Activated CD4-positive, alpha-beta memory T cell treated with anti-CD3 and anti-CD28 coated beads for 36 hours (primary cell): ENCODE results near the gene NOL8. TPM values are rescaled to one million over a fixed set of nuclear protein-coding genes. Genes with fewer than 3 reads are reported as not detected.

Source experiments
- CTCF ChIA-PET: fragments of 350-600 bp; sonication (Branson Sonifier 250); formaldehyde crosslinking; loops from one replicate; lab custom pipeline; 2021; ENCODE audit warnings: antibody characterized with exemption, inconsistent platforms; lab: Charles Lee
- POLR2A ChIA-PET: fragments of 350-600 bp; sonication (Branson Sonifier 250); formaldehyde crosslinking; loops from one replicate; lab custom pipeline; 2021; ENCODE audit warnings: antibody characterized with exemption; lab: Charles Lee
- DNase-seq: peaks from one replicate; pipeline ENCODE4 v3.0.0-alpha.2; 2020
- H3K27ac Mint-ChIP-seq: one replicate; pipeline ENCODE4 v1.8.0; 2021; ENCODE audit warnings: mixed read lengths
- H3K27me3 Mint-ChIP-seq: one replicate; pipeline ENCODE4 v1.8.0; 2021; ENCODE audit warnings: mixed read lengths
- H3K36me3 Mint-ChIP-seq: one replicate; pipeline ENCODE4 v1.8.0; 2021; ENCODE audit warnings: mixed read lengths
- H3K4me1 Mint-ChIP-seq: one replicate; pipeline ENCODE4 v1.8.0; 2021; ENCODE audit warnings: low read depth, mixed read lengths
- H3K4me3 Mint-ChIP-seq: one replicate; pipeline ENCODE4 v1.8.0; 2021; ENCODE audit warnings: mild to moderate bottlenecking, mixed read lengths
- H3K9me3 Mint-ChIP-seq: one replicate; pipeline ENCODE4 v1.8.0; 2021; ENCODE audit warnings: mixed read lengths
- intact Hi-C: fragments of 100-400 bp; cut with micrococcal nuclease; formaldehyde crosslinking; loops from one replicate; pipeline ENCODE4 v1.15.1; 2023
- total RNA-seq, 2 experiments: library from RNA; stranded (reverse); gene quantifications; one replicate each; pipeline ENCODE4 v1.2.3, GENCODE V29; 2021

NOL8 gene
- total RNA-seq, 2 experiments from 2014 or later: 45.6 to 47.1 TPM

DNA sequence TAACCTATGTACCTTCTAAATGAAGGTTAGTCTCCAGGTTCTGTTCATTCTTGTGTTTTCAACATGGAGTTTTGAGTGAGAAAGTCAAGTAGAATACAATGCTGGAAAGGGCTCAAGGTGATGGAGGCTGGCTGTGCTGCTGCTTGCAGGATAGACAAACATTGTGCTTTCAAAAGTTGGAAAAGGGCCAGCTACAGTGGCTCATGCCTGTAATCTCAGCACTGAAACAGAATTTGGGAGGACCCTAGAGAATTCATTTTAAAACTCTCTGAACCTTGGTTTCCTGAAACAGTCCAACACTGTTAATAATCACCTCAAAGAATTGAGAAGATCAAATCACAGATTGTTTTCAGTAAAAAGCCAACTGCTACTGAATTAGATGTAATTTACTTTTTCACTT, 16.3 kb downstream of the NOL8 start:
- H3K9me3 Mint-ChIP-seq: no peaks in the 10 kb centered on the region
- peaks cover 62% of the 10 kb centered on the region for H3K36me3 Mint-ChIP-seq
- no peaks in the 10 kb centered on the region for H3K27me3 Mint-ChIP-seq
- peaks cover 27% of the 10 kb centered on the region for H3K4me1 Mint-ChIP-seq
- peak overlapping the region; percentile 15 for H3K27ac Mint-ChIP-seq
- H3K4me3 Mint-ChIP-seq: no peak overlapping the region
- intact Hi-C loops: no loop called here
- no peak for DNase-seq
- CTCF ChIA-PET: no interaction called here
- POLR2A ChIA-PET: no interaction called here

DNA sequence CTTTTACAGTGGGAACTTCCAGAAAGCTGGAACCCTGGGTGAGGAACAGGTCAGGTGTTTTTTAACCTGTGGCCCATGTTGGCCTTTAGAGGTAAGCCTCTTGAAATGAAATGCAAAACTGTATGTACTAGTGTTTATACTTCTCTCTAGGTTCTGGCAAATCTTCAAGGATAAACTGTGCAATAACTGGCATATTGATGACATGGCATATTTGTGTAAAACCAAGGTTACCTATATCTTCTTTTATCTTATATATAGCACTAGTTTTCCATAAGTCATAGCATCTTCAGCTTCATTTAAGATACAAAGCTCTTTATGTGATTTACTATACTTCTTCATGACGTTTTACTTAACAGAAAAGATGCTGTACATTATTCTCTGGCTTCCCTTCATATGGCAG, 24.2 kb downstream of the NOL8 start:
- H3K36me3 Mint-ChIP-seq: peaks cover 54% of the 10 kb centered on the region
- intact Hi-C loops: no loop called here
- H3K4me3 Mint-ChIP-seq: no peak overlapping the region
- H3K9me3 Mint-ChIP-seq: no peaks in the 10 kb centered on the region
- peaks cover 21% of the 10 kb centered on the region for H3K4me1 Mint-ChIP-seq
- H3K27me3 Mint-ChIP-seq: no peaks in the 10 kb centered on the region
- no peak for DNase-seq
- no peak overlapping the region for H3K27ac Mint-ChIP-seq
- POLR2A ChIA-PET: no interaction called here
- CTCF ChIA-PET: interaction anchor here (0.7 to 2.1 kb wide), 3 partner anchors 9 to 184 kb away, joined by 3 to 8 read pairs (median 3); no protein-coding TSS in a partner anchor

DNA sequence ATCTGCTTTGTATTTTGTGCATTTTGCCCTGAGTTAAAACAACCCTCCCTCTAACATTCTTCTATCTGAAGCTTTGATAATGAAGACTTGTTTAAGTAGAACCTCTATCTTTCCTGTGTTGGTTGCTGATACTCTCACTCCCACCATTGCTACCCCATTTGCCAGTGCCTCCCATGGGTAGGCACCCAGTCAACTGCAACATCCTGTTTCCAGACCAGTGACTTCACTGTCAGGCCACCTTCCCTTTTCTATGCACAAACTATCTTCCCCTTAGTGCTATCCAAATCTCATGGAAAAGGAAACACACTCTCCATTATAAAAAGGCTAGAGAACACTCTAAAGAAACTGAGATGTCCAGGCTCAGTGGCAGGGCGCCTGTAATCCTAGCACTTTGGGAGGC, 26.0 kb downstream of the NOL8 start:
- Mint-ChIP-seq H3K4me3 (no peak overlapping the region), H3K36me3 (peaks cover 44% of the 10 kb centered on the region), H3K9me3 (no peaks in the 10 kb centered on the region), H3K27me3 (no peaks in the 10 kb centered on the region), H3K4me1 (peaks cover 36% of the 10 kb centered on the region), H3K27ac (peak overlapping the region; percentile 58)
- ChIA-PET POLR2A (no interaction called here), CTCF (no interaction called here)
- intact Hi-C loops: loop anchor here (2.0 kb wide), 1 partner anchor 16 kb away; no protein-coding TSS in a partner anchor
- no peak for DNase-seq

DNA sequence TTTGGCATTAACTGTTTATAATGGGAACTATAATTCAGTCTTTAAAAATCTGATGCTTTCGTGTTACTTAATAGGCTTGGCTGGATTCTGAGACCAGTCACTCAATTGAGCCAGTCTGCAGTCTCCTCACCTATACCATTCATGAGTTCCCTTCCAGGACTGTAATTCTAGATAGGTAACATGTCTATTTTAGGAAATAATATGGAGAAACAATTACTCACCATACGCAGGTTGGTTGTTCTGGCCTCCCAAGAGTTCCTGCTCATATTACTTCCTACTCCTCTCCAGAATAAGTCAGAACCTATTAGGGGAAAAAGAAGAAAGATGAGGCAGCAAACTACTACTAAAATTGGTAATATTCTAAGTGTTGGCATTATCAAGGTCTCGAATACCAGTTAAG, 27.1 kb downstream of the NOL8 start:
- CTCF ChIA-PET: no interaction called here
- peak overlapping the region; percentile 85 for H3K27ac Mint-ChIP-seq
- intact Hi-C loops: loop anchor here (2.0 kb wide), 1 partner anchor 17 kb away; no protein-coding TSS in a partner anchor
- H3K9me3 Mint-ChIP-seq: no peaks in the 10 kb centered on the region
- no peak for DNase-seq
- H3K27me3 Mint-ChIP-seq: no peaks in the 10 kb centered on the region
- POLR2A ChIA-PET: no interaction called here
- H3K36me3 Mint-ChIP-seq: peaks cover 43% of the 10 kb centered on the region
- H3K4me1 Mint-ChIP-seq: peaks cover 36% of the 10 kb centered on the region
- H3K4me3 Mint-ChIP-seq: no peak overlapping the region

DNA sequence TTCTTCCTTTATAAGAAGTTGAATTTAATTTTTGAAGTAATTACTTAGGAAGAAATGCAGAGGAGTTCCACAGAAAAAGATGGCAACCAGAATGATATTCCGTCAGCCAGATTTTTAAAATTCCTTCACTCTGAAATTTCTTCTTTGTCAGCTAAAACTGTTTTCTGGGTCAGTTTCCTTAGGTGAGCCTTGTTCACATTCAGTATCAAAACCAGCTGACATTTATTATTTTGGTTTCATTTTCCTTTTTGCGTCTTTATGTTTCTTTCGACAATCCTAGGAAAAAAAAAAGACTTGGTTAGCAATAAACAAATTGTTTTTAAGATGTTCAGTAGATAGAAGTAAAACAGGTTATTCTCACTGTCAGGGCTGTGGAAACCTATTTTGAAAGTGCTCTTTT, 27.5 kb downstream of the NOL8 start:
- Mint-ChIP-seq H3K36me3 (peaks cover 42% of the 10 kb centered on the region), H3K4me1 (peaks cover 39% of the 10 kb centered on the region), H3K27ac (peak overlapping the region; percentile 85), H3K27me3 (no peaks in the 10 kb centered on the region), H3K4me3 (no peak overlapping the region), H3K9me3 (no peaks in the 10 kb centered on the region)
- intact Hi-C loops: loop anchor here (2.0 kb wide), 1 partner anchor 17 kb away; no protein-coding TSS in a partner anchor
- POLR2A ChIA-PET: no interaction called here
- CTCF ChIA-PET: no interaction called here
- no peak for DNase-seq

DNA sequence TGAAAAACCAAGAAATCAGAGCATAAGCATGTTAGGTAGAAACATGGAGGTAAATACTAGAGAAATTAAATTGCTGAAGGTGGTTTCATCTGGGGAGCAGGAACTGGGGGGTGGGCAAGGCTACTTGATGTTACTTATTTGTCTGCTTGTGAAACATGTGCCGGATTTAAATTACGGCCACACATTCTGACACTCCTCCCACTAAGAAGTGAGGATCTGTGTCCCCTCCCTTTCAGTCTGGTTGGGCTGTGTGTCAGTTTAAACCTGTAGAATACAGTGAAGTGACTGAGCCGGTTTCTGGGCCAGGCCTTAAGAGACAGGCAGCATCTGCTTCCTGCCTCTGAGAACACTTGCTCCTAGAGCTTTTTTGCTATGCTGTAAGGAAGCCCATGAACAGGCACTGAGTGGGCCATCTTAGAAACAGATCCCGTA, 29.3 kb downstream of the NOL8 start:
- intact Hi-C loops: no loop called here
- Mint-ChIP-seq H3K36me3 (peaks cover 42% of the 10 kb centered on the region), H3K27me3 (no peaks in the 10 kb centered on the region), H3K4me1 (peaks cover 55% of the 10 kb centered on the region), H3K4me3 (no peak overlapping the region), H3K9me3 (no peaks in the 10 kb centered on the region), H3K27ac (peak overlapping the region; percentile 26)
- CTCF ChIA-PET: interaction anchor here (1.6 kb wide), 1 partner anchor 29 kb away, joined by 4 read pairs; the partner anchor contains the start of genes CENPP and NOL8
- POLR2A ChIA-PET: interaction anchor here (1.6 kb wide), 1 partner anchor 29 kb away, joined by 4 read pairs; the partner anchor contains the start of genes CENPP and NOL8
- DNase-seq: no peak

DNA sequence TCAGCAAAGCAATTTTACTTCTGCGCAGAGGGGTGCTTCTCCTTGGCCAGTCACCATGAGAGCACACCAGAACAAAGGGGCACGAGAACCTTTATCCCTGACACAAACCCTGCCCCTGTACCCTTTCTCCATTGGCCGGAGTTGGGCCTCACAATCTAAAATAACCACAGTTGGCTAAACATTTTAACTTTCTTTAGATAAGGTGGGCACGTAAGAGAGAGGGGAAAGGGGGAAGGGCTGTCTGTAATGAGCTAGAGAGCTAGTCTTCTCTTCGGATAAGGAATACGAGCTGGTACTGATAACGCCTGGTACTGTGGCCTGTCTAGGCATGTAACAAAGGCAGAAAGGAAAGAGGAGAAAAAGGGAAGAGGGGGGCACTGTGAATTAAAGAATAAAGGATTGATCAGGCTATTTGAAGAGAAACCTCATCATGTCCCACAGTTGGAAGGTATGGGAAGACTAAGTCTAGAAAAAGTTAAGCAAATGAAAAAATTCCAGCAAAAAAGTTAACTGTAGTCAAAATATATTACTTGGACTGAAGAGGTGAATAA, 29.8 kb downstream of the NOL8 start:
- H3K27me3 Mint-ChIP-seq: no peaks in the 10 kb centered on the region

DNA sequence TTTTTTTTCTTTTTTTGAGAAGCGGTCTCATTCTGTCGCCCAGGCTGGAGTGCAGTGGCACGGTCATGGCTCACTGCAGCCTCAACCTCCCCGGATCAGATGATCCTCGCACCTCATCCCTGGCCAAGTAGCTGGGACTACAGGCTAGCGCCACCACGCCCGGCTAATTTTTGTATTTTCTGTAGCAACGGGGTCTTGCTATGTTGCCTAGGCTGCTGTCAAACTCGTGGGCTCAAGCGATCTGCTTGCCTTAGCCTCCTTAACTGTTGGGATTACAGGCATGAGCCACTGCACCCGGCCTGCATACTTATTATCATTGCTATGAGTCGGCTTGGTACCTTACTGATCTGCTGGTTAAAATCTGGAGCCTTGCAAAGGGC, 30.9 kb downstream of the NOL8 start:
- peak; percentile 31 for DNase-seq
- no peaks in the 10 kb centered on the region for H3K27me3 Mint-ChIP-seq
- peaks cover 68% of the 10 kb centered on the region for H3K4me1 Mint-ChIP-seq
- peak overlapping the region; percentile 93 for H3K27ac Mint-ChIP-seq
- POLR2A ChIA-PET: interaction anchor here (1.6 kb wide), 1 partner anchor 31 kb away, joined by 4 read pairs; the partner anchor contains the start of genes CENPP and NOL8
- peak overlapping the region; percentile 95 for H3K4me3 Mint-ChIP-seq
- CTCF ChIA-PET: interaction anchor here (1.6 kb wide), 1 partner anchor 31 kb away, joined by 4 read pairs; the partner anchor contains the start of genes CENPP and NOL8
- intact Hi-C loops: no loop called here
- peaks cover 53% of the 10 kb centered on the region for H3K36me3 Mint-ChIP-seq
- no peaks in the 10 kb centered on the region for H3K9me3 Mint-ChIP-seq

More for the DNA sequence above, 29.8 kb downstream of the NOL8 start:
- Mint-ChIP-seq H3K4me3 (no peak overlapping the region), H3K36me3 (peaks cover 46% of the 10 kb centered on the region), H3K9me3 (no peaks in the 10 kb centered on the region), H3K4me1 (peaks cover 61% of the 10 kb centered on the region), H3K27ac (peak overlapping the region; percentile 26)
- ChIA-PET POLR2A (interaction anchor here (1.6 kb wide), 1 partner anchor 30 kb away, joined by 4 read pairs; the partner anchor contains the start of genes CENPP and NOL8), CTCF (interaction anchor here (1.6 kb wide), 1 partner anchor 30 kb away, joined by 4 read pairs; the partner anchor contains the start of genes CENPP and NOL8)
- intact Hi-C loops: no loop called here
- no peak for DNase-seq

DNA sequence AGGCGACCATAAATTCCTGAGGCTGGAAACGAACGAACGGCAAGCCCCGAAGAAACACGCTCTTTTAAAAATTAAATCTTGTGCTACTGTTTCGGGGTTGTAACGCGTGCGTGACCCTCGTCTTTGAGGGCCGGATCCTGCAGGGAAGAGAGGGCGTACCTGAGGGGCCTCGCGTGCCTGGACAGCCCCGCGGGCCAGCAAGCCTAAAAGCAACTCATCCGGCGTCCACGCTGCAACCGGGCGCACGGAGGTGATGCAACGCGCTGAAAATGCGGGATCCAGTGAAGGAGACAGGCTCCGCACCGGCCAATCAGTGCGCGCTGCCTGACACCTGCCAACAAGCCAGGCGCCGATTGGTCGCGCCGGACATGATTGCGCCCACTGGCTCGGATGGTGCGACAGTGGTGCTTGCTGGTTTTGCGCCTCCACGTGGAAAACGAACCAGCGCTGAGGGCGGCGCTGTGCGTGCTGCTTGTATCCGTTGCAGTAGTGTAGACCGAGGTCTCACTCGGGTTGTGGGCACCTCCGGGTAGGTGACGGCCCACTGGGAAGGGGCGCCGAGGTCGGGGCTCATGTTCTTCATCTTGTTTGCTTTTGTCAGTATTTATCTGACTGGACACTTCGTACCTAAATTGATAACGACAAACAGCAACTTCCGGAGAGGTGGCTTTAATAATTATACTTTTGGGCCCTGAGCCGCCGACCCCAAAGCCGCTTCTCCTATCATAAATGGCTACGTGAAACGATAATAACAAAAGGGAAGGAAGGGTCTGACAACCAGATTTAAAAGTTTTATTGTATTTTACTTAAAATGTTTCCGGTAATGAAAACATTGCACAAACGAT, 31.5 kb downstream of the NOL8 start, which contains the start of gene IARS1:
Gene IARS1, minus strand, starts transcription at position 246 of the 845 bp plus-strand sequence. CDS start 4,278 bp downstream, outside the sequence.
- no peaks in the 10 kb centered on the region for H3K9me3 Mint-ChIP-seq
- H3K4me1 Mint-ChIP-seq: peaks cover 65% of the 10 kb centered on the region

DNA sequence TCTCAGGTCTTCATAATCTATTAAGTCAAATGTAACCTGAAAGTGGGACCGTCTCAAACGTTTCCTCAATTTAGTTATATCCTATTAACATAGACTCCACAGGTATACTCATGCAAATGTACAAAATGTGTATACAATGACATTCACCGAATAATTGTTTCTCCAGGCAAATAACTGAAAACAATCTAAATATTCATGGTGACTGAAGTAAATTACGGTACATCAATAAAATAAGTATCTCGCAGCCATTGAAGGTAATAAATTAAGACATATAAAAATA, 32.1 kb downstream of the NOL8 start:
- POLR2A ChIA-PET: interaction anchor here (1.0 to 1.8 kb wide), 2 partner anchors 33 to 50 kb away, joined by 3 to 7 read pairs; partner anchors contain the start of genes CENPP and NOL8
- CTCF ChIA-PET: no interaction called here
- intact Hi-C loops: loop anchor here (1.0 kb wide), 1 partner anchor 32 kb away; the partner anchor contains the start of genes CENPP and NOL8
- DNase-seq: no peak
- H3K27me3 Mint-ChIP-seq: no peaks in the 10 kb centered on the region
- peaks cover 63% of the 10 kb centered on the region for H3K4me1 Mint-ChIP-seq
- no peaks in the 10 kb centered on the region for H3K9me3 Mint-ChIP-seq
- peak overlapping the region; percentile 95 for H3K4me3 Mint-ChIP-seq
- H3K36me3 Mint-ChIP-seq: peaks cover 51% of the 10 kb centered on the region
- H3K27ac Mint-ChIP-seq: peak overlapping the region; percentile 93

More for the DNA sequence above, 31.5 kb downstream of the NOL8 start, which contains the start of gene IARS1:
- H3K36me3 Mint-ChIP-seq: peaks cover 50% of the 10 kb centered on the region
- no peaks in the 10 kb centered on the region for H3K27me3 Mint-ChIP-seq
- DNase-seq: peak; percentile 100
- peak within 1 kb of the TSS; percentile 95 for H3K4me3 Mint-ChIP-seq
- intact Hi-C loops: loop anchor here (1.0 kb wide), 1 partner anchor 32 kb away; the partner anchor contains the start of genes CENPP and NOL8
- H3K27ac Mint-ChIP-seq: peak within 1 kb of the TSS; percentile 93
- ChIA-PET POLR2A (interaction anchor here (1.0 to 1.8 kb wide), 2 partner anchors 32 to 51 kb away, joined by 3 to 7 read pairs; partner anchors contain the start of genes CENPP and NOL8), CTCF (no interaction called here)

DNA sequence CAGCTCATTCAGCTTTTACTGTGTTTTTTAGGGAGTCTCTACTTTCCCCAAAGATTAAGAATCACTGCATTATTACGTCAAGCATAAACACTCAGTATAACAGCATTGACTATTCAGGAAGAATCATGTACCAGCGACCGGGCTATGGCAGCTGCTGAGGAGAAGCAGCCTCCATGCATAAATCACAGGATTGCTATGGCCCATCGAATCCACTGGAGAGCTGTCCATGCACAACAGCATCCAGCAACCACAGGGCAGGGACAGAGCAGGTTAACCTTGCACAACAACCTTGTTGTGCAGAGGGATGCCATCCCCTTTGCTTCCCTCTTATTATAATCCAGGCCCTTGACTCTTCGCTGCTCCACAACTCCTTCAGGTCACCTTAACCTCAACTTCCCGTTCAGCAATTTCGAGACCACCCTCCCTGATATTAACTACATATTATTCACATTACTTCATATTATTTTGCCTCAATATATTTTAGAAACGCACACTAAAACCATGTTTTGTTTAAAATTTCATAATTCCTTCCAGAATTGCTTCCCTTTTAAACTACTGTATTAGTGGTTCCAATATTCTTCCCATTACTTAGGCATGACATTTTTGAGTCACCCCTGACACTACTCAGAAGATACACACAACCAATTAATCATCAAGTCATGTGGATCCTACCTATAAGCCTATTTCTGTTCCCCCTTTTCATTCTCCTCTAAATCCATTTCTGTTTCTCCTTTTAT, 32.6 kb downstream of the NOL8 start:
- DNase-seq: no peak
- intact Hi-C loops: loop anchor here (1.0 kb wide), 1 partner anchor 33 kb away; the partner anchor contains the start of genes CENPP and NOL8
- CTCF ChIA-PET: interaction anchor here (0.7 kb wide), 1 partner anchor 9 kb away, joined by 3 read pairs; no protein-coding TSS in a partner anchor
- Mint-ChIP-seq H3K36me3 (peaks cover 50% of the 10 kb centered on the region), H3K4me3 (peak overlapping the region; percentile 95), H3K27ac (peak overlapping the region; percentile 93), H3K27me3 (no peaks in the 10 kb centered on the region), H3K9me3 (no peaks in the 10 kb centered on the region), H3K4me1 (peaks cover 58% of the 10 kb centered on the region)
- POLR2A ChIA-PET: interaction anchor here (1.0 to 1.8 kb wide), 2 partner anchors 33 to 50 kb away, joined by 3 to 7 read pairs; partner anchors contain the start of genes CENPP and NOL8
